GM21576 (cell line): ENCODE results near the gene PDS5B.
"Not testable (repeated sequence)": the region's sequence is repeated elsewhere in the genome, so short reads cannot be mapped to it uniquely, and the experiment has no call there.

Experiments used
- ATAC-seq: cut with Tn5 transposase; IDR thresholded peaks from one replicate; pipeline ENCODE4 v1.9.1; 2021; ENCODE audit warnings: mild to moderate bottlenecking, moderate library complexity; ENCODE audit not compliant: unreplicated experiment

The PDS5B gene, protein sequence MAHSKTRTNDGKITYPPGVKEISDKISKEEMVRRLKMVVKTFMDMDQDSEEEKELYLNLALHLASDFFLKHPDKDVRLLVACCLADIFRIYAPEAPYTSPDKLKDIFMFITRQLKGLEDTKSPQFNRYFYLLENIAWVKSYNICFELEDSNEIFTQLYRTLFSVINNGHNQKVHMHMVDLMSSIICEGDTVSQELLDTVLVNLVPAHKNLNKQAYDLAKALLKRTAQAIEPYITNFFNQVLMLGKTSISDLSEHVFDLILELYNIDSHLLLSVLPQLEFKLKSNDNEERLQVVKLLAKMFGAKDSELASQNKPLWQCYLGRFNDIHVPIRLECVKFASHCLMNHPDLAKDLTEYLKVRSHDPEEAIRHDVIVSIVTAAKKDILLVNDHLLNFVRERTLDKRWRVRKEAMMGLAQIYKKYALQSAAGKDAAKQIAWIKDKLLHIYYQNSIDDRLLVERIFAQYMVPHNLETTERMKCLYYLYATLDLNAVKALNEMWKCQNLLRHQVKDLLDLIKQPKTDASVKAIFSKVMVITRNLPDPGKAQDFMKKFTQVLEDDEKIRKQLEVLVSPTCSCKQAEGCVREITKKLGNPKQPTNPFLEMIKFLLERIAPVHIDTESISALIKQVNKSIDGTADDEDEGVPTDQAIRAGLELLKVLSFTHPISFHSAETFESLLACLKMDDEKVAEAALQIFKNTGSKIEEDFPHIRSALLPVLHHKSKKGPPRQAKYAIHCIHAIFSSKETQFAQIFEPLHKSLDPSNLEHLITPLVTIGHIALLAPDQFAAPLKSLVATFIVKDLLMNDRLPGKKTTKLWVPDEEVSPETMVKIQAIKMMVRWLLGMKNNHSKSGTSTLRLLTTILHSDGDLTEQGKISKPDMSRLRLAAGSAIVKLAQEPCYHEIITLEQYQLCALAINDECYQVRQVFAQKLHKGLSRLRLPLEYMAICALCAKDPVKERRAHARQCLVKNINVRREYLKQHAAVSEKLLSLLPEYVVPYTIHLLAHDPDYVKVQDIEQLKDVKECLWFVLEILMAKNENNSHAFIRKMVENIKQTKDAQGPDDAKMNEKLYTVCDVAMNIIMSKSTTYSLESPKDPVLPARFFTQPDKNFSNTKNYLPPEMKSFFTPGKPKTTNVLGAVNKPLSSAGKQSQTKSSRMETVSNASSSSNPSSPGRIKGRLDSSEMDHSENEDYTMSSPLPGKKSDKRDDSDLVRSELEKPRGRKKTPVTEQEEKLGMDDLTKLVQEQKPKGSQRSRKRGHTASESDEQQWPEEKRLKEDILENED (N-terminal part only)

DNA sequence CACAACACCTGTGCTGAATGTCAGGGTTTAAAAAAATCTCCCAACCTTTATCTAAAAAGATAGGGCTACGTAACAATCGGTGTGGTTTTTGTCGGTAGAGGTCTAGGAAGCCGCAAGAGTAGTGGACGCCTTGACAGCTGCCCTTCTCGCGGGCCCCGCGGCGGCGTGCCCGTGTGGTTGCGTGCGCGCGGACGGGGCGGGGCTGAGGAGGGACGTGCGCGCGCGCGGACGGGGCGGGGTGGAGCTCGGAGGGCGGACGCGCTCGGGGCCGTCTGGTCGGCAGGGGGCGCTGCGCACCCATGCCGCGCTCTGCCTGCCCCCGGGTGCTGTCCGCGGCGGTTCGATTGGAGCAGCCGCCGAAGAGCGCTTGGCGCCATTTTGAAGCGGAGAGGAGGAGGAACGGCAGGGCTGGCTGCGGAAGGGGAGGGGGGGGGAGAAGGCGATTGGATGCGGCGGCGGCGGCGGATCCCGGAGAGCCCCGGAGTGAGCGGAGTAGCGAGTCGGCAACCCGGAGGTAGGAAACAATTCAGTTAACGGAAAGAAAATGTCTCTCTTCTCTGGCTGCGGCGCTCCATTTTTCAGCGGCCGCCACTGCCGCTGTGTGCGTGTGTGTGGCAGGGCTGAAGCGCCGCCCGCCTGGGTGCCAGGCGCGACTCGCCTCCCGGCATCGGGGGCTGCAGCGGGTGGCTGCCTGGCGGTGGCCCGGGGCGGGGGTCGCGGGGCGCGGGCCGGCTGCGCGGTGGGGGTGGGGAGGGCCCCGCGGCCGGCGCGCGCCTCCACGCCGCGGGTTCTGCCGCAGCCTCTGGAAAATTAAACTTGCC lies at the start of gene PDS5B:
Gene PDS5B (plus strand): TSS at position 373 of the 821 bp plus-strand sequence. CDS start 62,321 bp downstream, outside the sequence.
- peak; percentile 69 for ATAC-seq

DNA sequence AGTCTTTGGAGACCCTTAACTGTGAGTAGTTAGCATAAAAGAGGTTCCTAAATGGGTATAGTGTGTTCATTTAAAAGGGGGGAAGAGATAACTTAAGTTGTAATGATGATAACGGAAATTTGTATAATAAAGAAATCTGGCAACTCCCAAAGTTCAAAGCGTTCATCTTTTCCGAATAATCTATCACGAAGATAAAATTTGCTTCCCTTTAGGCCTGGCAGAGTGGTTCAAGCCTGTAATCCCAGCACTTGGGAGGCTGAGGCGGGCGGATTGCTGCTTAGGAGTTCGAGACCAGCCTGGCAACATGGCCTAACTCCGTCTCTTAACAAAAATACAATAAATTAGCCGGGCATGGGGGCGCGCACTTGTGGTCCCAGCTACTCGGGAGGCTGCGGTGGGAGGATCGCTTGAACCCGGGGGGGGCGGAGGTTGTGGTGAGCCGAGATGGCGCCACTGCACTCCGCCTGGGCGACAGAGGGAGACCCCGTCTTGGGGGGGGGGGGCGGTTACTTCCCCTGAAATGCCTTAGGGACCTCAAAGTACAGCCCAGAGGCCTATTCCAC lies 48.6 kb upstream of the PDS5B start:
- ATAC-seq, result no peak

DNA sequence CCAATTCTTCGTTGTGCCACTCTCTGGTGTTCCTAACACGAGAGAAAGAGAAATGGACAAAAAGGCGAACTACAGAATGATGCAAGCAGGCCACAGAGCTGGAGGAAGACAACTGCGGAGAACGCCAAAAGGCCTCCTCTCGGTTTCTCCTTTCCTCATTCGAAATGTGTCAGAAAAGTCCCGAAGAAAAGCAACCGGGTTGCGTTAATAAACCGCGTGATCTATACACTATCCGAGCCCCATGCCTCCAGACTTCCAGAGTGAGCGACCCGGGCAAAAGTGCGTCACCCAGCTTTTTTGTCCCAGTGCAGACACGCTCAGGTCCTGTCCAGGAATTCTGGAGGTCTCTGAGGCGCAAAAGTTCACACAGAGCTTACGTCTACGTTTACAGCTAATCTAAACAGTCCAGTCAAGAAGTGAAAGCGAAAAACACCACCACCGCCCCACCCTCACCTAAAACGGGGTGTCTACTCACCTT lies 48.1 kb upstream of the PDS5B start:
- peak; percentile 72 for ATAC-seq

DNA sequence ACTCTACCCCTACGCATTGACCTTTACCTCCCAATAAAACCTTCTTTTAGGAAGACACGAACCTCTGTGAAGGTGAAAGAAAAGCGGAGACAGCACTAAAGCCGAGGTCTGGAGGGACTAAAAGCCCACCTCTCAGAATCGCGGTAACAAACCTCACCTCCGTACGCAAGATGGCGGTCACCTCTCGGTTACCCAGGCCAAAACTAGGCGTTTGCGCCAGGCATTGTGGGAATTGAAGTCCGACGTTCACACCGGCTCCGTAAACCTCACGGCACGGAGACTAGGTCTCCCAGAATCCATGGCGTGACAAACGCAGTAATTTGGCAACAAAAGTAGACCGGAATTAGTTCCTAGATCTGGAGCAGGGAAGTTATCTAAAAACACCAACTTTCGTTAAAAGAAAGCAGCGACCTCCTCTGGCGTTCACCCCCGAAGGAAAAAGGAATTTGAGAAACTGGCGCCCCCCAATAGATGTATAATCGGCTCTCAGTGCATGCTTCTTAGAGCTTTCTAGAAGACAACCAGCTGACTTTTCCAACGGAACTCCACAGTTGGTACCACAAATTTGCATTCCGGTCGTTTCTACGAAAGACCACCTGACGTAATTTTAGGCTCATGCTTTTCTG lies 47.5 kb upstream of the PDS5B start, which contains the start of gene N4BP2L2:
Gene N4BP2L2 (minus strand): TSS at position 175 of the 626 bp plus-strand sequence. CDS start 1,768 bp downstream, outside the sequence.
- peak; percentile 98 for ATAC-seq

DNA sequence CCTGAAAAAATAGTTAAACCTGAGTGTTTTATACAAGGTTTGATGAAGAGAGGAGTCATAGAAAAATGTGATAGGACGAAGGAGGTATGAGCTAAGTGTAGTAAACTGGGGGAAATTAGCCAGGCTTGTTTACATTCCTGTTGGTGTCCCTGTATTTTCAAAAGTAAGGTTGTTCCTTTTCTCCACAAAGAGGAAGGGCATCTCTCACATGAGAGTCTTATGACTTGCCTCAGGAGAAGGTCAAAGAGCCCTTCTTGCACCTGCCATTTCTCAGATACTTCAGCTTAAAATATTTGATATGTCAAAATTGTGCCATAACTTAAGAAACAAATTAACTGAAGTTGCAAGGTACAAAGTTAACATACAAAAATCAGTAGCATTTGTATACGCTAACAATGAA lies 44.0 kb upstream of the PDS5B start:
- ATAC-seq, result no peak

DNA sequence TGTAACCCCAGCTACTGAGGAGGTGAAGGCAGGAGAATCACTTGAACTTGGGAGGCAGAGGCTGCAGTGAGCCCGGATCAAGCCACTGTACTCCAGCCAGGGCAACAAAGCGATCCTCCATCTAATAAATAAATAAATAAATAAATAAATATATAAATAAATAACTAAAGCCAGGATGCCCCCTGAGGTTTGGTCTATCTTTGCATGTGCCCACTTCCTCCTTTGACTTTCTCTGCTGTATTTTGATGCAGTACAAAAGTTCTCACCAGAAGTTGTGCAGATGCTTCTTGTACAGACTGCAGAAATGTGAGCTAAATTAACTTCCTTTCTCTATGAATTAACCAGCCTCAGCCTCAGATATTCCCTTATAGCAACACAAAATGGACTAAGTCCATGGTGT lies 41.2 kb upstream of the PDS5B start:
- ATAC-seq, result no peak

DNA sequence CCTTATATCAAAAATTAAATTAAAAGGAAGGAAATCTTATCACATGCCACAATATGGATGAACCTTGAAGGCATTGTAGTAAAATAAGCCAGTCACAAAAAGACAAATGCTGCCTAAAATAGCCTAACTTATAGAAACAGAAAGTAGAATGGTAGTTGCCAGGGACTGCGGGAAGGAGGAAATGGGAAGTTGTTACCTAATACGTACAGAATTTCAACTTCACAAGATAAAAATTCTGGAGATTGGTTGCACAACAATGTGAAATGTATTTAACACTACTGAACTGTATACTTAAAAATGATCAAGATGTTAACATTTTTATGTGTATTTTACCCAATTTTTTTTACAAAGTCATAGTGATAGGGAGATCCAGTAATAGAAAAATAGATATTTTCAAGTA lies 37.4 kb upstream of the PDS5B start:
- ATAC-seq, result no peak

DNA sequence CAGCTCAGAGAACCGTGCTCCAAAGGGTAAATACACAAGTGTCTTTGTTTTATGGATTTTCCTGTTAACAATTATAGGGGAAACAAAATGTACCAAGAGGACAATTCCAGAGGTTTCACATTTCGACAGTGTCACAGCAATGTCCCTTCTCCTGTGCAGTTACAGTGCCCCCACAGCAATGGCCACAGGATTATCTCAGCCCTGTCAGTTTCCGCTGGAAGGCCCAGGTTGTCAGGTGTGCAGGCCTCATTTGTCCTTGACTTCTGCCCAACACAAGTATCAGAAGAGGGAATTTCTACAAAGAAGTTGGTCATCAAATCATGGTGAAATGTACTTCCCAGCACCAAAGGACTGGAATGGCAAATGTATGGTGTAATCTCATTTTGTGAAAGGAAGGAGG lies 36.5 kb upstream of the PDS5B start:
- no peak for ATAC-seq

DNA sequence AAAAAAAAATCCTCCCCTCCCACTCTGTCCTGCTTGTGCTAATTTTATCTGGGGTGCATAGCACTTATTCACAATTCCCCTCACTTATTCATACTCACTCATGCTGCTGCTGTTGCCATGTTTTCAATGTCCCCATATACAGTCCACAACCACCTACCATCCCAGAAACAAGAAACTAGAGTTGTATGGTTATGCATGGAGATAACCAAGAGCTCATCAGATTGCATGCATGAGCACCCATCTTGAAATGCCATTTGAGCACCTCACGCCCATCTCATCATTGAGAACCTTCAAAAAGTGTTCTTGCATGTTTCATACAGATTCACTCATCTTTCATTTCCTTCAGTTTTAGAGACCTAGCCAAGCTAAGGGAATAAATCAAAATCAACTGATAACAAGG lies 32.5 kb upstream of the PDS5B start:
- no peak for ATAC-seq

DNA sequence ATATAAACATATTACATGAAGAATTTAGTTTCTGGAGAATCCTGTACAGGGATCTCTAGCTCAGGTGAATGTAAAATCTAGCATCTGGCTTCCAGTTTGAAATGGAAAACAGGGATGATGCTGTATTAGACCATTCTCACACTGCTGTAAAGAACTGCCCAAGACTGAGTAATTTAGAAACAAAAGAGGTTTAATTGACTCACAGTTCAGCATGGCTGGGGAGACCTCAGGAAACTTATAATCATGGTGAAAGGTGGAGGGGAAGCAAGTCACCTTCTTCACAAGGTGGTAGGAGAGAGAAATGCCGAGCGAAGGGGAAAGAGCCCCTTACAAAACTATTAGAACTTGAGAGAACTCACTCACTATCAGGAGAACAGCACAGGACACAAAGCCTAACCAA lies 30.6 kb upstream of the PDS5B start:
- ATAC-seq, result no peak

DNA sequence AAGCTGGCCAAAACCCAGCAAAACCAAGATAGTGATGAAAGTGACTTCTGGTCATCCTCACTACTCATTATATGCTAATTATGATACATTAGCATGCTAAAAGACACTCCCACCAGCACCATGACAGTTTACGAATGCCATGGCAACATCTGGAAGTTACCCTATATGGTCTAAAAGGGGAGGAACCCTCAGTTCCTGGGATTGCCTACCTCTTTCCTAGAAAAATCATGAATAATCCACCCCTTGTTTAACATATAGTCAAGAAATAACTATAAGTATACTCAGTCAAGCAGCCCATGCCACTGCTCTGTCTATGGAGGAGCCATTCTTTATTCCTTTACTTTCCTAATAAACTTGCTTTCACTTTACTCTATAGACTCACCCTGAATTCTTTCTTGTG lies 25.4 kb upstream of the PDS5B start:
- not testable (repeated sequence) for ATAC-seq

DNA sequence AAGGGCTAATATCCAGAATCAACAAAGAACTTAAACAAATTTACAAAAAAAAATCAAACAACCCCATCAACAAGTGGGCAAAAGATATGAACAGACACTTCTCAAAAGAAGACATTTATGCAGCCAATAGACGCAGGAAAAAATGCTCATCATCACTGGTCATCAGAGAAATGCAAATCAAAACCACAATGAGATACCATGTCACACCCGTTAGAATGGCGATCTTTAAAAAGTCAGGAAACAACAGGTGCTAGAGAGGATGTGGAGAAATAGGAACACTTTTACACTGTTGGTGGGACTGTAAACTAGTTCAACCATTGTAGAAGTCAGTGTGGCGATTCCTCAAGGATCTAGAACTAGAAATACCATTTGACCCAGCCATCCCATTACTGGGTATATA lies 10.6 kb upstream of the PDS5B start:
- ATAC-seq, result not testable (repeated sequence)

DNA sequence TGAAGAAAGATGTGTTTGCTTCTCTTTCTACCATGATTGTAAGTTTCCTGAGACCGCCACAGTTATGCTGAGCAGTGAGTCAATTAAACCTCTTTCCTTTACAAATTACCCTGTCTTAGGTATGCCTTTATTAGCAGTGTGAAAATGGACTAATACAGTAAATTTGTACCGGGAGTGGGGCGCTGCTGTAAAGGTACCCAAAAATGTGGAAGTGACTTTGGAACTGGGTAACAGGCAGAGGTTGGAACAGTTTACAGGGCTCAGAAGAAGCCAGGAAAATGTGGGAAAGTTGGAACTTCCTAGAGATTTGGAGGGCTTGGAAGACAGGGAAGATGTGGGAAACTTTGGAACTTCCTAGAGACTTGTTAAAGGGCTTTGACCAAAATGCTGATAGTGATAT lies 9.2 kb upstream of the PDS5B start:
- ATAC-seq, result no peak

DNA sequence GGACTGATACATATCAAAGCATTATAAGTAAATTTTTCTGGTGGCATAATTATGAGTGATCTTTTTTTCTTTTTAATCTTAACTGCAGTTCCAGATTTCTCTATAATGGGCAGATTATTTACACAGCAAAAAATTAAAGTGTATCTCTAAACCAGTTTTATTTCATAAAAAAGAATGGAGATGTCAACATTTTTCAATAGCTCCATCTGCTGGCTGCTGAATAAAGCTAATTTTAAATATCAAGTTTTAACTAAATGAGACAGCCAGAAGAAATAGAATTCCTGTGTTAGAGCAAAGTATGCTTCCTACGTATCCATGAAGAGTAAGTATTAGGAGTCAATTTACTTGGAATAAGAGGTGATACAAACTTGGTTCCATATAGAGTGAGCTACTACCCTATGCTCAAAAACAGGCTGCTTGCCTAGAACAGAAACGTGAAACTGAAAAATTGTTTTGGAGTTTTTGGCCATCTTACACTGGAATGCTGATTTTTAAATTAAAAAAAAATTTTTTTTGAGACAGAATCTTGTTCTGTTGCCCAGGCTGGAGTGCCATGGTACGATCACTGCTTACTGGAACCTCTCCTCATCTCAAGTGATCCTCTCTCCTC lies 5.0 kb upstream of the PDS5B start:
- ATAC-seq, result no peak

DNA sequence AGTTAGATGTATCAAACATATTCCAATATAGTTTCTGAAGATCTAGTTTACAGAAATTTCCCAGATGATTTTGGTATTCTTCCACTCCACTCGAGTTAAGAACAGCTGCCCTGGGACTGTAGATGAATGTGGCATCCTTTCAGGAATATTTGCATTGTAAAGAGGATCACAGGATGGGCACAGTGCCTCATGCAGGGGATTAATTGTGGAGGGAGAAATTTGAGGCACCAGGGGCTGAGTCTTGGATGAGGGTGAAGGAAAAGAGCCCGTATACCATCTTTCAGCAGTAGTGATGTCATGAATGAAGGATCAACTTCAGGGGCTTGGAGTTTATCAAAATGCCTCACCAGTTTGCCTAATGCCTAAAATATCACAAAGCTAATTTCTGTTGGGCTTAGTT lies 4.0 kb upstream of the PDS5B start:
- ATAC-seq, result no peak

DNA sequence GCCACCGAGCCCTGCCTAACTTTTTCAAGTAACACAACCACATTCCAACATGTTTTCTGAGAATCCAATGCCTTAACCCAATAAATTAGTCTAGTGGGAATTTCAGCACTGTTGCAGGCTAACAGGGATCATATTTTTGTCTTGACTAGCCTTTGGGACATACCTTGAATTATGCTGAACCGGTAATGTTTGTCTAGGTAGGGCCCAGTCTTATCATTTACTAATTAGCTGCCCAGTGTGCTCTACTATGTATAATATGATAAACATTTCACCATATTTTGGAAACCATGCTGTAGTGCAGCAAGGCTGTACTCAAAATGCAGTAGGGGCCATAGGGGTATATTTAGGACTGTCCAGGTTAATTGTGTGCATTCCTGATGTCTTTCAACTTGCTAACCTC lies 3.3 kb upstream of the PDS5B start:
- ATAC-seq, result no peak

DNA sequence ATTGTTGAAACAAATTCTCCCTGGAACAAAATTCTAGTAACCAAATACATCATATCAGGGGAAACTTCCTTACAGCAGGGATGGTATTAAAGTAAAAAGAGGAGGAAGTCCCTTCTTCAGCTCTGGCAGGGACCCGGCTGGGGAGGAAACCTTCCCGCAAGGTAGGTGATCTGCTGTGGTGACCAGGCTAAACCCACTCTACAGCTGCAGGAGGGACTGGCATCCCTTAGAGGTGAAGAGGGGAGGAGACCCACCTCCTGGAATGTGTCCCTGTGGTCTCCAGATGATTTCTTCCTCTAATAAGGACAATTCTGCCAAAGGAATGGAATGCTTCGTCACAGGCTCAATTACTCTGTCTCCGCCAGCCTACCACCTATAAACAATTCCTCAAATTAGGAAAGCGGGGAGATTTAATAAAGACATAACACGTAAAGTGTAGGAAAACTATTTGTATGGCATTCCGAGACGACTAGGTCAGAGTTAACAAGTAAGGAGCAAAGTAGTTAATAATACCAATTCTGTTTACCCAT lies 637 bp upstream of the PDS5B start:
- no peak for ATAC-seq

DNA sequence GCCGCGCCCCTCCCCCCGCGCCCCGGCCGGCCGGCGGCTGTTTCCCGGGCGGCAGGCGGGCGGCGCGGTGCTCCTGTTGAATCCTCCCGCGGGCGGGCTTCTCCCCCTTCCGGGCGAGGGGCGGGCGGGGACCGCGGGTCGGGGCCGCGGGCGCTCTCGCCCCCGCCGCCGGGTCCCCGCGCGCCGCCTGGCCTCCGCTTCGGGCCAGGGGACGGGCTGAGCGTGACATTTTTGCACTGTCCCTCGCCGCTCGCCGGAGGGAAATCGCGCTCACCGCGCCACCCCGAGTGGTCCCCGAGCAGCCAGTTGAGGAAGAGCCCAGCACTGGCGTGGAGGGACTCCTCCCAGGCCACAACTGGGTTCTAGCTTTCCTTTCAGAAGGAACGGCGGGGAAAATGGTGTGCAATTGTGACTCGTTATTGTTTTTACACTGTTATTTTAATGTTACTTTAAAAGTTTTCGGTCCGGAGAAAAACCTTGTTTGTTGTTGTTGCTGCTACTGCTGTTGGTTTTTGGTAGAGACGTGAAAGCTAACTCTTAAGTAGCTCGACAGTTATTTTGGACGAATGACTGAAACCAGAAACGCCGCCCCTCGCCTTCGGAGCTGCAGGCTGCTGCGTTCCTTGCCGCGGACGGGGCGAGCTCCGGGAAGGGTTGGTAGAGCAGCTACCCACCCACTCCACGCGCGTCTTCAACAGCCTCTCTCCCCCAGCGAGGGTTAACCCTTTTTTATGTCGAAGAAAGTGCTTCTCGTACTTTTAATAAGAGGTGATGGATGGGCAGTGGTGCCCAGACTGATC lies 959 bp downstream of the PDS5B start:
- peak; percentile 37 for ATAC-seq
